ENCODE measurements around the gene HBG1.

HBG1 gene

GRCh38 chr11:5288906-5289550 lies 39.4 kb upstream of the HBG1 start:
- no peak for TF ChIP-seq TAF1 (IDR thresholded peaks at IDR 0.05; ENCODE audit: low read depth)
- TF ChIP-seq TCF12 (IDR thresholded peaks at IDR 0.05; ENCODE audit: low read depth) = no peak
- TF ChIP-seq YY1 (IDR thresholded peaks at IDR 0.05; ENCODE audit: low read depth) = no peak
- no peak for TF ChIP-seq RAD21 (IDR thresholded peaks at IDR 0.05; ENCODE audit: low read depth)
- no peak for TF ChIP-seq TEAD4 (IDR thresholded peaks at IDR 0.05)
- TF ChIP-seq CREB1 (IDR thresholded peaks at IDR 0.05; ENCODE audit: low read depth) = no peak
- TF ChIP-seq NFIC (IDR thresholded peaks at IDR 0.05) = no peak
- no peak for TF ChIP-seq EGR1 (IDR thresholded peaks at IDR 0.05)
- TF ChIP-seq ZBTB7A (IDR thresholded peaks at IDR 0.05; ENCODE audit: low read depth) = no peak
- no peak for TF ChIP-seq CEBPB (IDR thresholded peaks at IDR 0.05)

- no peak for TF ChIP-seq MAX (IDR thresholded peaks at IDR 0.05)
- TF ChIP-seq TEAD4 (IDR thresholded peaks at IDR 0.05) = no peak
- TF ChIP-seq YY1 (IDR thresholded peaks at IDR 0.05; ENCODE audit: low read depth) = no peak
- TF ChIP-seq TAF1 (IDR thresholded peaks at IDR 0.05; ENCODE audit: low read depth) = no peak
- TF ChIP-seq RAD21 (IDR thresholded peaks at IDR 0.05; ENCODE audit: low read depth) = no peak
- TF ChIP-seq REST (IDR thresholded peaks at IDR 0.05; ENCODE audit: low read depth) = no peak
- no peak for TF ChIP-seq ZBTB7A (IDR thresholded peaks at IDR 0.05; ENCODE audit: low read depth)
- TF ChIP-seq USF1 (IDR thresholded peaks at IDR 0.05) = no peak
- no peak for TF ChIP-seq TCF12 (IDR thresholded peaks at IDR 0.05; ENCODE audit: low read depth)
- no peak for TF ChIP-seq EGR1 (IDR thresholded peaks at IDR 0.05)
- no peak for TF ChIP-seq EP300 (IDR thresholded peaks at IDR 0.05; ENCODE audit: borderline replicate concordance)
- no peak for TF ChIP-seq CREB1 (IDR thresholded peaks at IDR 0.05; ENCODE audit: low read depth)
- no peak for TF ChIP-seq CEBPB (IDR thresholded peaks at IDR 0.05)
- no peak for TF ChIP-seq FOXM1 (IDR thresholded peaks at IDR 0.05; ENCODE audit: borderline replicate concordance, low read depth)
- TF ChIP-seq NFIC (IDR thresholded peaks at IDR 0.05) = no peak
Observed at GRCh38 chr11:5288108-5288905, 38.6 kb upstream of the HBG1 start.

GRCh38 chr11:5286901-5287300 lies 37.2 kb upstream of the HBG1 start:
- TF ChIP-seq MAX (IDR thresholded peaks at IDR 0.05) = no peak

- TF ChIP-seq TCF12 (IDR thresholded peaks at IDR 0.05; ENCODE audit: low read depth) (no peak), CREB1 (IDR thresholded peaks at IDR 0.05; ENCODE audit: low read depth) (no peak), USF1 (IDR thresholded peaks at IDR 0.05) (no peak), NFIC (IDR thresholded peaks at IDR 0.05) (no peak), EP300 (IDR thresholded peaks at IDR 0.05; ENCODE audit: borderline replicate concordance) (no peak), YY1 (IDR thresholded peaks at IDR 0.05; ENCODE audit: low read depth) (no peak), TAF1 (IDR thresholded peaks at IDR 0.05; ENCODE audit: low read depth) (no peak), RAD21 (IDR thresholded peaks at IDR 0.05; ENCODE audit: low read depth) (no peak), CEBPB (IDR thresholded peaks at IDR 0.05) (no peak), EGR1 (IDR thresholded peaks at IDR 0.05) (no peak), REST (IDR thresholded peaks at IDR 0.05; ENCODE audit: low read depth) (no peak), FOXM1 (IDR thresholded peaks at IDR 0.05; ENCODE audit: borderline replicate concordance, low read depth) (no peak), ZBTB7A (IDR thresholded peaks at IDR 0.05; ENCODE audit: low read depth) (no peak), TEAD4 (IDR thresholded peaks at IDR 0.05) (no peak), MAX (IDR thresholded peaks at IDR 0.05) (no peak)
Observed at GRCh38 chr11:5286351-5286750, 36.7 kb upstream of the HBG1 start.

- no peak for TF ChIP-seq YY1 (IDR thresholded peaks at IDR 0.05; ENCODE audit: low read depth)
- TF ChIP-seq USF1 (IDR thresholded peaks at IDR 0.05) = no peak
- no peak for TF ChIP-seq CEBPB (IDR thresholded peaks at IDR 0.05)
- no peak for TF ChIP-seq CREB1 (IDR thresholded peaks at IDR 0.05; ENCODE audit: low read depth)
- no peak for TF ChIP-seq EP300 (IDR thresholded peaks at IDR 0.05; ENCODE audit: borderline replicate concordance)
- no peak for TF ChIP-seq REST (IDR thresholded peaks at IDR 0.05; ENCODE audit: low read depth)
- no peak for TF ChIP-seq ZBTB7A (IDR thresholded peaks at IDR 0.05; ENCODE audit: low read depth)
- TF ChIP-seq NFIC (IDR thresholded peaks at IDR 0.05) = no peak
Observed at GRCh38 chr11:5285703-5286340, 36.2 kb upstream of the HBG1 start.
